K562 (cell line): ENCODE results near the gene PYGO2. TPM values are rescaled to one million over a fixed set of nuclear protein-coding genes. Genes with fewer than 3 reads are reported as not detected.
A peak's percentile ranks its signal among the peaks of the same experiment; 100 is the strongest.

Experiments used
- ATAC-seq: fragments of 200-7000 bp; cut with Tn5 transposase; 3 replicates; pipeline ENCODE4 v1.9.1; 2020; ENCODE audit warnings: moderate library complexity
- BruUV-seq: library from RNA; stranded (reverse); fragments of 400-500 nt; replicated peaks from 2 replicates; lab custom pipeline; 2021; lab: Mats Ljungman, UMichigan
- CTCF ChIA-PET: fragments of 300-600 bp; formaldehyde crosslinking; extraction: SDS; loops from one replicate; lab custom pipeline; 2021; ENCODE audit warnings: low intra/inter-chr PET ratio; lab: Yijun Ruan, JAX
- POLR2A ChIA-PET: fragments of 300-600, 350-650 bp; sonication (Branson Sonifier 250); formaldehyde crosslinking; extraction: SDS; loops from one replicate; lab custom pipeline; 2021; ENCODE audit warnings: antibody characterized with exemption, inconsistent platforms; lab: Yijun Ruan, JAX
- DNase-seq, 4 experiments: peaks; one replicate each; pipeline versions ENCODE4 v3.0.0 to v3.0.0-alpha.2; 2011 to 2018; ENCODE audit warnings: low spot score in 3 of 4, mixed read lengths in 3 of 4; ENCODE audit errors: extremely low read depth in 1 of 4
- FAIRE-seq: peaks from 2 replicates; lab custom pipeline; 2011; peaks lifted over from hg19 to GRCh38; lab: Jason Lieb, UNC
- H2AFZ ChIP-seq: 2 replicates; pipeline ENCODE4 v1.6.0; 2011; ENCODE audit warnings: low read depth, low read length, control low read depth, inconsistent platforms
- H3K27ac ChIP-seq: fragments of 200-600 bp; 3 replicates; pipeline ENCODE4 v1.8.0; 2011; ENCODE audit warnings: low read depth, mild to moderate bottlenecking, control low read depth, inconsistent platforms, low read length, moderate library complexity, mixed read lengths; ENCODE audit errors: extremely low read depth
- H3K27me3 ChIP-seq, 2 experiments: fragments of 300-600 bp in 1 of 2; 2 replicates in 1 of 2; 3 replicates in 1 of 2; pipeline versions ENCODE4 v1.6.0 to v1.8.0; 2011; ENCODE audit warnings: inconsistent platforms in 2 of 2, low read length in 2 of 2, mild to moderate bottlenecking in 1 of 2, mixed read lengths in 1 of 2, moderate library complexity in 1 of 2; ENCODE audit not compliant: control insufficient read depth in 2 of 2, insufficient read depth in 2 of 2
- H3K36me3 ChIP-seq: fragments of 300-600 bp; 3 replicates; pipeline ENCODE4 v1.8.0; 2011; ENCODE audit warnings: mild to moderate bottlenecking, low read length, inconsistent platforms; ENCODE audit not compliant: control insufficient read depth, insufficient read depth
- H3K4me1 ChIP-seq, 2 experiments: fragments of 200-600 bp in 1 of 2; replicated peaks in 1 of 2; 2 replicates in 1 of 2; 3 replicates in 1 of 2; pipeline versions ENCODE4 v1.5.1 to v1.8.0; 2011; ENCODE audit warnings: inconsistent platforms in 2 of 2, low read length in 2 of 2, mild to moderate bottlenecking in 1 of 2, mixed read lengths in 1 of 2, moderate library complexity in 1 of 2; ENCODE audit not compliant: control insufficient read depth in 2 of 2, insufficient read depth in 2 of 2
- H3K4me2 ChIP-seq: 2 replicates; pipeline ENCODE4 v1.6.1; 2011; ENCODE audit warnings: low read length, control low read depth, inconsistent platforms, mixed read lengths; ENCODE audit not compliant: insufficient read depth
- H3K4me3 ChIP-seq: fragments of 200-600 bp; sonication (generic), shearing (Covaris generic); 2 replicates; pipeline ENCODE4 v1.5.1; 2016; ENCODE audit warnings: control low read depth, inconsistent platforms
- H3K79me2 ChIP-seq: fragments of 200-600 bp; 3 replicates; pipeline ENCODE4 v1.8.0; 2011; ENCODE audit warnings: low read length, inconsistent platforms; ENCODE audit not compliant: control insufficient read depth, insufficient read depth
- H3K9ac ChIP-seq, 2 experiments: 2 replicates each; pipeline versions ENCODE4 v1.6.0 to v1.6.1; 2011; ENCODE audit warnings: low read depth in 2 of 2, low read length in 2 of 2, control low read depth in 1 of 2, inconsistent platforms in 1 of 2, mild to moderate bottlenecking in 1 of 2, mixed read lengths in 1 of 2; ENCODE audit not compliant: insufficient read depth in 1 of 2
- H3K9me1 ChIP-seq: one replicate; pipeline ENCODE4 v1.6.0; 2011; ENCODE audit warnings: inconsistent platforms, mild to moderate bottlenecking, low read length, moderate library complexity; ENCODE audit not compliant: control insufficient read depth, insufficient read depth
- H3K9me3 ChIP-seq: replicated peaks from 2 replicates; pipeline ENCODE4 v1.5.1; 2011; ENCODE audit warnings: low read depth, low read length, inconsistent platforms; ENCODE audit not compliant: control insufficient read depth, insufficient read depth
- H4K20me1 ChIP-seq: replicated peaks from 2 replicates; pipeline ENCODE4 v1.6.1; 2011; ENCODE audit warnings: low read length, inconsistent platforms, mixed read lengths; ENCODE audit not compliant: control insufficient read depth, insufficient read depth
- CBX3 ChIP-seq, 2 experiments: IDR thresholded peaks; 1 replicate in 1 of 2; 2 replicates in 1 of 2; pipeline ENCODE4 v1.6.1; 2012; ENCODE audit warnings: inconsistent platforms in 2 of 2, low read length in 2 of 2, borderline replicate concordance in 1 of 2, control low read depth in 1 of 2
- ILF3 ChIP-seq: fragments of 450-650 bp; IDR thresholded peaks from 2 replicates; pipeline ENCODE4 v1.6.1; 2018; ENCODE audit warnings: antibody characterized with exemption, mild to moderate bottlenecking, moderate library complexity, borderline replicate concordance
- KAT7 ChIP-seq: sonication (generic); formaldehyde crosslinking; IDR thresholded peaks from 2 replicates; pipeline ENCODE4 v1.8.0; 2022; ENCODE audit warnings: missing genetic modification reagents, mild to moderate bottlenecking, borderline replicate concordance
- KLF1 ChIP-seq: fragments of 450-650 bp; IDR thresholded peaks from 2 replicates; pipeline ENCODE4 v1.6.1; 2016; ENCODE audit warnings: missing genetic modification characterization, missing compliant biosample characterization
- KLF10 ChIP-seq: fragments of 250-450 bp; sonication (Bioruptor Pico); IDR thresholded peaks from 2 replicates; pipeline ENCODE4 v1.6.1; 2021; ENCODE audit warnings: matching md5 sums
- MAZ ChIP-seq, 2 experiments: fragments of 450-650 bp in 1 of 2; sonication (generic) in 1 of 2; formaldehyde crosslinking; IDR thresholded peaks in 1 of 2; conservative IDR thresholded peaks in 1 of 2; 2 replicates each; pipeline versions ENCODE4 v1.4.0 to v1.5.0; 2020; ENCODE audit warnings: mild to moderate bottlenecking in 1 of 2, missing genetic modification reagents in 1 of 2
- MEIS2 ChIP-seq: fragments of 450-650 bp; IDR thresholded peaks from 2 replicates; pipeline ENCODE4 v1.6.1; 2014; ENCODE audit warnings: mild to moderate bottlenecking; ENCODE audit not compliant: partially characterized antibody
- NCOA4 ChIP-seq: fragments of 450-650 bp; IDR thresholded peaks from 2 replicates; pipeline ENCODE4 v1.6.1; 2018; ENCODE audit warnings: mild to moderate bottlenecking; ENCODE audit not compliant: partially characterized antibody
- PHF20 ChIP-seq: fragments of 450-650 bp; IDR thresholded peaks from 2 replicates; pipeline ENCODE4 v1.6.1; 2018; ENCODE audit not compliant: partially characterized antibody
- TAL1 ChIP-seq: fragments of 450-650 bp; IDR thresholded peaks from 2 replicates; pipeline ENCODE4 v1.6.1; 2016; ENCODE audit warnings: mild to moderate bottlenecking
- XRCC5 ChIP-seq: fragments of 200-400 bp; formaldehyde crosslinking; IDR thresholded peaks from 2 replicates; pipeline ENCODE4 v1.6.1; 2017; ENCODE audit warnings: low read depth, mild to moderate bottlenecking, low read length
- ZC3H11A ChIP-seq: IDR thresholded peaks from 2 replicates; pipeline ENCODE4 v1.6.1; 2012; ENCODE audit warnings: low read depth, low read length, improper control_type of control experiment
- ZC3H8 ChIP-seq: fragments of 450-650 bp; IDR thresholded peaks from 2 replicates; pipeline ENCODE4 v1.6.1; 2017
- ZFX ChIP-seq: sonication (generic); formaldehyde crosslinking; IDR thresholded peaks from 2 replicates; pipeline ENCODE4 v1.8.0; 2022; ENCODE audit warnings: mild to moderate bottlenecking, missing genetic modification reagents, moderate library complexity
- ZNF583 ChIP-seq: fragments of 250-450 bp; sonication (Bioruptor Pico); IDR thresholded peaks from 2 replicates; pipeline ENCODE4 v1.4.0; 2020
- ZNF778 ChIP-seq: fragments of 450-650 bp; formaldehyde crosslinking; IDR thresholded peaks from 2 replicates; pipeline ENCODE4 v1.4.0; 2020; ENCODE audit warnings: mild to moderate bottlenecking, moderate library complexity
- WGBS: fragments of 100-300 bp; shearing (Covaris generic); methylation state at CpG from one replicate; pipeline ENCODE4 v1.1.6; 2016; ENCODE audit warnings: low coverage, mixed read lengths; ENCODE audit not compliant: insufficient coverage; ENCODE audit errors: missing lambda C conversion rate; 5-methylcytosine and 5-hydroxymethylcytosine counted together
- in situ Hi-C: fragments of 300-500 bp; cut with MboI; formaldehyde crosslinking; loops from 4 replicates; pipeline ENCODE4 v1.15.0; 2018; ENCODE audit warnings: inconsistent platforms, mixed read lengths
- intact Hi-C: fragments of 100-400 bp; cut with micrococcal nuclease; formaldehyde crosslinking; loops from 2 replicates; pipeline ENCODE4 v1.14.2; 2022
- polyA plus RNA-seq, 8 experiments: library from polyadenylated mRNA; depleted of rRNA in 4 of 8; stranded (reverse) in 5 of 8; unstranded in 3 of 8; fragments of >200 nt; fragmentation: Nextera tagmentation in 2 of 8; fragmentation: Illumina TruSeq in 1 of 8; extraction: Ambion mirVana in 2 of 8; extraction: Trizol in 1 of 8; gene quantifications; 2 replicates each; pipeline versions ENCODE4 v1.2.1 to v1.2.3, GENCODE V29; 2011 to 2014; ENCODE audit warnings: inconsistent platforms in 1 of 8, missing spikeins in 1 of 8
- total RNA-seq, 7 experiments: library from RNA; depleted of rRNA in 6 of 7; stranded (reverse); fragments of >200 nt in 6 of 7; fragmentation: Illumina TruSeq in 2 of 7; extraction: Trizol in 2 of 7; gene quantifications; 2 replicates each; pipeline versions ENCODE4 v1.2.1 to v1.2.3, GENCODE V29; 2011 to 2021; ENCODE audit warnings: low replicate concordance in 1 of 7
- TF ChIP-seq, protein P1 (sequence below), 2 experiments: fragments of 150-350 bp in 1 of 2; IDR thresholded peaks; 2 replicates each; pipeline ENCODE4 v1.6.1; 2012 to 2016; ENCODE audit warnings: low read depth in 2 of 2, low read length in 2 of 2, mild to moderate bottlenecking in 1 of 2, moderate library complexity in 1 of 2
- TF ChIP-seq, protein P2 (sequence below): conservative IDR thresholded peaks from 2 replicates; pipeline ENCODE4 v1.6.1; 2011; ENCODE audit warnings: low read depth, mild to moderate bottlenecking, low read length; ENCODE audit not compliant: control insufficient read depth
- TF ChIP-seq, protein P3 (sequence below): fragments of 450-650 bp; IDR thresholded peaks from 2 replicates; pipeline ENCODE4 v1.6.1; 2016

Gene PYGO2
- total and polyA plus RNA-seq, 9 of the 15 experiments (the other 6 are each of a cell fraction or from before 2014, with no cell fraction given): 8.3 to 36.2 (median 18.2) TPM

DNA sequence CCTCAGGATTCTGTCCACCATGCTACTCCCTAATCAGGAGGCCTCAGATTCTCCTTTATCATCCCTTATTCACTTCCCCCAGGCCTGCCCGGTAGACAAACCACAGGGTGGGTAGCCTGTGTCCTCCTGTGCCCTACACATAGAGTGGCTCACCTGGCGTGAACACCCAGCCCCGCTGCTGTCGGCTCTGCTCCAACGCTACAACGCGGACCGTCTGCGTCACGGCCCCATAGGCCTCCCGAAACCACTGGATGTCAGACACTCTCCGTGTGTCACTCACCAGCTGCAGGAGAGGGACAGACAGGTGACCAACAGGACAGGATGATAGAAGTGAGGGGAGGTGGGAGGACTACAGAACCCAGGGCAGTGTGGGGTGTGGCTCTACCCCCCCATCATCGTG lies 35.4 kb downstream of the PYGO2 start:
- ChIA-PET POLR2A (interaction anchor here (0.5 to 0.6 kb wide), 2 partner anchors 80 to 346 kb away, joined by 3 to 5 read pairs; no protein-coding TSS in a partner anchor), CTCF (no interaction called here)
- in situ Hi-C loops (no loop called here), intact Hi-C loops (no loop called here)
- 80% methylated on average over 13 of the region's 13 CpGs for WGBS
- Histone ChIP-seq H3K9me3 (no peaks in the 10 kb centered on the region), H3K27ac (no peak overlapping the region; the same call in 2 of the 3 replicates), H3K36me3 (peaks cover 4% of the 10 kb centered on the region; the same call in 2 of the 3 replicates), H3K4me1 (peaks cover 7 to 12% of the 10 kb centered on the region in 2 experiments; a peak in 4 of 5 replicates), H2AFZ (no peak overlapping the region), H3K79me2 (no peaks in the 10 kb centered on the region), H3K9ac (no peak overlapping the region), H3K9me1 (peaks cover 3% of the 10 kb centered on the region), H4K20me1 (no peaks in the 10 kb centered on the region), H3K4me2 (no peak overlapping the region), H3K4me3 (no peak overlapping the region), H3K27me3 (no peaks in the 10 kb centered on the region)
- DNase-seq (no peak), ATAC-seq (peak; percentile 49; the same call in 2 of the 3 replicates), FAIRE-seq (no peak)
- BruUV-seq: no TSS peak
- TF ChIP-seq, protein P1, sequence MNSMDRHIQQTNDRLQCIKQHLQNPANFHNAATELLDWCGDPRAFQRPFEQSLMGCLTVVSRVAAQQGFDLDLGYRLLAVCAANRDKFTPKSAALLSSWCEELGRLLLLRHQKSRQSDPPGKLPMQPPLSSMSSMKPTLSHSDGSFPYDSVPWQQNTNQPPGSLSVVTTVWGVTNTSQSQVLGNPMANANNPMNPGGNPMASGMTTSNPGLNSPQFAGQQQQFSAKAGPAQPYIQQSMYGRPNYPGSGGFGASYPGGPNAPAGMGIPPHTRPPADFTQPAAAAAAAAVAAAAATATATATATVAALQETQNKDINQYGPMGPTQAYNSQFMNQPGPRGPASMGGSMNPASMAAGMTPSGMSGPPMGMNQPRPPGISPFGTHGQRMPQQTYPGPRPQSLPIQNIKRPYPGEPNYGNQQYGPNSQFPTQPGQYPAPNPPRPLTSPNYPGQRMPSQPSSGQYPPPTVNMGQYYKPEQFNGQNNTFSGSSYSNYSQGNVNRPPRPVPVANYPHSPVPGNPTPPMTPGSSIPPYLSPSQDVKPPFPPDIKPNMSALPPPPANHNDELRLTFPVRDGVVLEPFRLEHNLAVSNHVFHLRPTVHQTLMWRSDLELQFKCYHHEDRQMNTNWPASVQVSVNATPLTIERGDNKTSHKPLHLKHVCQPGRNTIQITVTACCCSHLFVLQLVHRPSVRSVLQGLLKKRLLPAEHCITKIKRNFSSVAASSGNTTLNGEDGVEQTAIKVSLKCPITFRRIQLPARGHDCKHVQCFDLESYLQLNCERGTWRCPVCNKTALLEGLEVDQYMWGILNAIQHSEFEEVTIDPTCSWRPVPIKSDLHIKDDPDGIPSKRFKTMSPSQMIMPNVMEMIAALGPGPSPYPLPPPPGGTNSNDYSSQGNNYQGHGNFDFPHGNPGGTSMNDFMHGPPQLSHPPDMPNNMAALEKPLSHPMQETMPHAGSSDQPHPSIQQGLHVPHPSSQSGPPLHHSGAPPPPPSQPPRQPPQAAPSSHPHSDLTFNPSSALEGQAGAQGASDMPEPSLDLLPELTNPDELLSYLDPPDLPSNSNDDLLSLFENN (IDR thresholded peaks at IDR 0.05; ENCODE audit: low read depth in 2 of 2, low read length in 2 of 2): no peak
- no peak for TF ChIP-seq TAL1
- TF ChIP-seq ILF3: no peak
- no peak for TF ChIP-seq KAT7 (CRISPR knock-in tag)
- TF ChIP-seq ZNF778 (CRISPR knock-in tag): no peak
- no peak for TF ChIP-seq MAZ (CRISPR knock-in tag; conservative IDR thresholded peaks at IDR 0.05 in 1 of 2, IDR thresholded peaks at IDR 0.05 in 1 of 2)
- TF ChIP-seq KLF1: no peak
- TF ChIP-seq XRCC5: no peak
- TF ChIP-seq, protein P2, sequence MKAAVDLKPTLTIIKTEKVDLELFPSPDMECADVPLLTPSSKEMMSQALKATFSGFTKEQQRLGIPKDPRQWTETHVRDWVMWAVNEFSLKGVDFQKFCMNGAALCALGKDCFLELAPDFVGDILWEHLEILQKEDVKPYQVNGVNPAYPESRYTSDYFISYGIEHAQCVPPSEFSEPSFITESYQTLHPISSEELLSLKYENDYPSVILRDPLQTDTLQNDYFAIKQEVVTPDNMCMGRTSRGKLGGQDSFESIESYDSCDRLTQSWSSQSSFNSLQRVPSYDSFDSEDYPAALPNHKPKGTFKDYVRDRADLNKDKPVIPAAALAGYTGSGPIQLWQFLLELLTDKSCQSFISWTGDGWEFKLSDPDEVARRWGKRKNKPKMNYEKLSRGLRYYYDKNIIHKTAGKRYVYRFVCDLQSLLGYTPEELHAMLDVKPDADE: no peak
- TF ChIP-seq ZFX (CRISPR knock-in tag): no peak
- no peak for TF ChIP-seq PHF20
- TF ChIP-seq ZC3H8: no peak
- TF ChIP-seq, protein P3, sequence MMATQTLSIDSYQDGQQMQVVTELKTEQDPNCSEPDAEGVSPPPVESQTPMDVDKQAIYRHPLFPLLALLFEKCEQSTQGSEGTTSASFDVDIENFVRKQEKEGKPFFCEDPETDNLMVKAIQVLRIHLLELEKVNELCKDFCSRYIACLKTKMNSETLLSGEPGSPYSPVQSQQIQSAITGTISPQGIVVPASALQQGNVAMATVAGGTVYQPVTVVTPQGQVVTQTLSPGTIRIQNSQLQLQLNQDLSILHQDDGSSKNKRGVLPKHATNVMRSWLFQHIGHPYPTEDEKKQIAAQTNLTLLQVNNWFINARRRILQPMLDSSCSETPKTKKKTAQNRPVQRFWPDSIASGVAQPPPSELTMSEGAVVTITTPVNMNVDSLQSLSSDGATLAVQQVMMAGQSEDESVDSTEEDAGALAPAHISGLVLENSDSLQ: peak; percentile 48; the same call in 1 of the 2 replicates
- TF ChIP-seq ZNF583 (CRISPR knock-in tag): no peak
- TF ChIP-seq ZC3H11A: no peak
- TF ChIP-seq MEIS2: peak; percentile 37
- no peak for TF ChIP-seq KLF10 (CRISPR knock-in tag)
- TF ChIP-seq NCOA4: no peak
- peak in 1 of 2 experiments; percentile 40; a peak in 1 of 3 replicates for TF ChIP-seq CBX3 (IDR thresholded peaks at IDR 0.05; ENCODE audit: borderline replicate concordance in 1 of 2, low read length in 2 of 2)
